Measurements from ENCODE around the gene PROZ.

PROZ gene

DNA sequence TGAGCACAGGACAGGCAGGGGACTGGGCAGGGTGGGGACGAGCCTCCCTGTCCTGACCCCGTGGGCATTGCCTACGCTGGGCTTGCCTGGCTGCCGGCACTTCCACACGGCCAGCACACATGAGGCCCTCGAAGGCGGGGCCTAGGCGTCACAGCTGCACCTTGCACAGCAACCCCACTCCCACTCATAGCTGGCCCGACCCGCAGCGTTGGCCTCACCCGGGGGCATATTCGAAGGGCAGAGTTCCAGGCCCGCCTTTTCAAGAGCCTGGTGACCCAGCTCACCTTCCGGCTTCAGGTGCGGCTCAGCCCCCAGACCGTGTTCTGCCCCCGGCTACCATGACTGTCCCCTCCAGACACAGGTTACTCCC, 16.9 kb upstream of the PROZ start:
- H3K27ac ChIP-seq, result no peak overlapping the region
- TF ChIP-seq, protein P1, sequence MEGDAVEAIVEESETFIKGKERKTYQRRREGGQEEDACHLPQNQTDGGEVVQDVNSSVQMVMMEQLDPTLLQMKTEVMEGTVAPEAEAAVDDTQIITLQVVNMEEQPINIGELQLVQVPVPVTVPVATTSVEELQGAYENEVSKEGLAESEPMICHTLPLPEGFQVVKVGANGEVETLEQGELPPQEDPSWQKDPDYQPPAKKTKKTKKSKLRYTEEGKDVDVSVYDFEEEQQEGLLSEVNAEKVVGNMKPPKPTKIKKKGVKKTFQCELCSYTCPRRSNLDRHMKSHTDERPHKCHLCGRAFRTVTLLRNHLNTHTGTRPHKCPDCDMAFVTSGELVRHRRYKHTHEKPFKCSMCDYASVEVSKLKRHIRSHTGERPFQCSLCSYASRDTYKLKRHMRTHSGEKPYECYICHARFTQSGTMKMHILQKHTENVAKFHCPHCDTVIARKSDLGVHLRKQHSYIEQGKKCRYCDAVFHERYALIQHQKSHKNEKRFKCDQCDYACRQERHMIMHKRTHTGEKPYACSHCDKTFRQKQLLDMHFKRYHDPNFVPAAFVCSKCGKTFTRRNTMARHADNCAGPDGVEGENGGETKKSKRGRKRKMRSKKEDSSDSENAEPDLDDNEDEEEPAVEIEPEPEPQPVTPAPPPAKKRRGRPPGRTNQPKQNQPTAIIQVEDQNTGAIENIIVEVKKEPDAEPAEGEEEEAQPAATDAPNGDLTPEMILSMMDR (conservative IDR thresholded peaks at IDR 0.05), result no peak

DNA sequence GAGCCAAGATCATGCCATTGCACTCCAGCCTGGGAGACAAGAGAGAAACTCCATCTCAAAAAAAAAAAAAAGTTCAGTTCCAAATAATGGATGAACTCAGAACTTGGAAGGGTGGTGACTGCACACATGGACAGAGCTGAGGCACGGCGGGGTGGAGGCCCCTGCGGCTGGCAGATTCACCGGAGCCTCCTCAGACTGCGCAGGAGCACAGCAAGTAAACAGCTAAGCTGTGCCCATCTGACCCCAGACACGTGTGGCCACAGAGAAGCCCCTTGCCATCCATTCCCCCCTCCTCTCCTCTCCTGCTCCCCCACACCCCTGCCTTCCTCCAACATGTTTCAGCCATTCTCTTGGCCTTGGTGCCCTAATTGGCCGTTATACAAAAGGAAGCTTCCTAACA, 15.6 kb upstream of the PROZ start:
- H3K27ac ChIP-seq, result no peak overlapping the region
- TF ChIP-seq, protein P1 (conservative IDR thresholded peaks at IDR 0.05), result no peak

DNA sequence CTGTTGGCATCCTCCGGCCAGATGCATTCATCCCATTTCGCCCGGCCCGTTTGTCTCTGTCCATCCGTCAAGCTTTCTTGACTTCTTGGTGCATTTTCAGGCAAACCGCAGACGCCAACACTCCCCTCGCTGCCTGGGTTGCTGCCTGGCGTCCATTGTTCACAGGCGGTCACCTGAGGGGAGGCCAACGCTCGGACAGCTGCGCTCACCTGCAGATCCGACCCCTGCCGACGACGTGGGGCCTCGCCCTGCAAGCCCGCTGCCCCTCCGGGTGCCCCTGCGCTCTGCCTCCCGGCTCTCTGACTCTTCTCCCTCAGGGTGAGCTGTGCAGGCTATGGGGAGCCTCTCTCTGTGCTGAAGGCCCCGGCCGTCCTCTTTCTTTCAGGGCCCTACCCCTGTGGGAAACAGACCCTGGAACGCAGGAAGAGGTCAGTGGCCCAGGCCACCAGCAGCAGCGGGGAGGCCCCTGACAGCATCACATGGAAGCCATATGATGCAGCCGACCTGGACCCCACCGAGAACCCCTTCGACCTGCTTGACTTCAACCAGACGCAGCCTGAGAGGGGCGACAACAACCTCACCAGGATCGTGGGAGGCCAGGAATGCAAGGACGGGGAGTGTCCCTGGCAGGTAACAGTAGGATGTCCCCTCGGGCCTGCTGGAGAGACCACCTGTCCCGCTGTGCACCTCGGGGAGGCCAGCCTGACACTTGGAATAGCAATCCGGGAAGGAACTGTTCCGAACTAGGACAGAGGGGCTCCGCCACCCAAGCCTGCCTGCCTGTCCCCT, 14.8 kb upstream of the PROZ start:
- TF ChIP-seq, protein P1 (conservative IDR thresholded peaks at IDR 0.05), result no peak
- no peak overlapping the region for H3K27ac ChIP-seq

DNA sequence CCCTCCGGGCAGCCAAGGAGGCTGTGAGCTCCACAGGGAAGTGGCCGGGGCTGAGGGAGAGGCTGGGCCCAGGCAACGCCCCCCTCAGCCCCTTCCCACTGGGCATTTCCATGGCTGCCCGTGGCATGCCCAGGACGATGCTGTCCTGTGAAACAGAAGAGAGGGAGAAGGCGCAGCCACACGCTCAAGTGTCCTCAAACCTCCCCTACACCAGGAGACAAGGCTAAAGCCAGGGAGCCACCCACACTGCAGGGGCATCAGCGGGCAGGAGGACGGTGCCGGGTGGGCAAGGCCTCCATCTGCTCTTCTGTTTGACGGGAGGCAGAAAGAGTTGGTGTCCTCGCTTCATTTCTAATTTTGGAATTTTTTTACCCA, 14.2 kb upstream of the PROZ start:
- no peak overlapping the region for H3K27ac ChIP-seq
- TF ChIP-seq, protein P1 (conservative IDR thresholded peaks at IDR 0.05), result no peak

DNA sequence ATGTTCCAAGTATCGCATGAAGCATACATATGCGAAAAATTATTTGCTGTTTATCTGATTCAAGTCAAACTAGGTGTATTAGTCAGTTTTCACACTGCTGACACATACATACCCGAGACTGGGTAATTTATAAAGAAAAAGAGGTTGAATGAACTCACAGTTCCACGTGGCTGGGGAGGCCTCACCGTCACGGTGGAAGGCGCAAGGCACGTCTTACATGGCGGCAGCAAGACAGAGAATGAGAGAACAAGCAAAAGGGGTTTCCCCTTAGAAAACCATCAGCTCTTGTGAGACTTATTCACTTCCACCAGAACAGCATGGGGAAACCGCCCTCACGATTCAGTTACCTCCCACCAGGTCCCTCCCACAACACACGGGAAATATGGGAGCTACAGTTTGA, 13.0 kb upstream of the PROZ start:
- H3K27ac ChIP-seq, result no peak overlapping the region
- TF ChIP-seq, protein P1 (conservative IDR thresholded peaks at IDR 0.05), result no peak

DNA sequence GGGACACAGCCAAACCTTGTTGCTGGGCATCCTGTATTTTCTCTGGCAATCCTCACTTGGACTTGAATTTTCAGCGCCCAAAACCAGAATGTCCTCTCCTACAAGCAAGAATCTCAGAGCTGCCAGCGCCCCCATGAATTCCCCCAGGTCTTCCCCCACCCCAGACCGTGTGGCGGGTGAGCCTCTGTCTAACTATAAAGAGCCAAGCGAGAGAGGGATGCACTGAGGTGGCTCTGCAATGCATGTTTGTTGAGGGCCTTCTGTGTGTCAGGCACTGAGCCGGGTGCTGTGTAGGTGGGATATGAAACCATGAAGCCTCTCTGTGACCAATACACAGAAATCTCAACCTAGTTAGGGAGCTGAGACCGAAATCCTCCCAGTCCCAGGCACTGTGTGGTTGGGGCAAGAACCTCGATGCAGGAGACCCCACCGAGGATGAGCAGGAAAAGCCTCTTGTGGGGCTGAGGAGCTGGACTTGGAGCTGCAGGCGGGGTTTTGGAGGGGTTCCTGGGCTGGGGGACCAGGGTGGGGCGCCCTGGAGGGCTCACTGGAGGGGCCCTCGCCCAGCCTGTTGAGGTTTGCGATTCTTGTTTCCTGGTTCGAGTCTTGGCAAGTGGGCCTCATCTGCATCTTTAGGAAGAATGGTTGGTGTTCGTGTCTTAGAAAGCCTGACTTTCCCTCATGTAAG, 12.4 kb upstream of the PROZ start:
- TF ChIP-seq, protein P1 (conservative IDR thresholded peaks at IDR 0.05), result no peak
- H3K27ac ChIP-seq, result no peak overlapping the region

DNA sequence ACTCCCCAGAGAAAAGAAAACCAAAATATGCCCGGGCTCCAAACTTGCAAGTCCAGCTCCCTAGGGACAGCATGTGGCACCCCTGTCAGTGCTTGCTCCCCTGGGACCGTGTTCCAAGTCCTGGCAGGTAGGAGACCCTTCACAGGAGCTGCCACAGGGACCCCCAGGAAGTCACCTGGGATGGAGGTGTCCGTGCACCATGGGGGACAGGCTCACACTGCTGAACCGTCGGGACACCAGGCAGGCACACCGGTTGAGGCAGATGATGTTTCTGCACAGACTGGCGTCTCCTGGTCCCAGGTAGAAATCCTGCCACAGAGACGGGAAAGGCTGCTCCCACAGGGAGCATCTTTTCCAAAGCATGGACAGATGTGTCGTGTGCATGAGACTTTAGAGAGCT, 11.7 kb upstream of the PROZ start:
- H3K27ac ChIP-seq, result no peak overlapping the region
- TF ChIP-seq, protein P1 (conservative IDR thresholded peaks at IDR 0.05), result no peak

All from VCaP (cell line).